Ramos (cell line): Measurements from ENCODE around the gene STK25.

Experiments used
- in situ Hi-C: fragments of 300-500 bp; cut with MboI; formaldehyde crosslinking; loops from one replicate; pipeline ENCODE4 v1.14.3; 2022; ENCODE audit warnings: low sequenced_read_pairs; ENCODE audit not compliant: unreplicated experiment

Gene STK25

DNA sequence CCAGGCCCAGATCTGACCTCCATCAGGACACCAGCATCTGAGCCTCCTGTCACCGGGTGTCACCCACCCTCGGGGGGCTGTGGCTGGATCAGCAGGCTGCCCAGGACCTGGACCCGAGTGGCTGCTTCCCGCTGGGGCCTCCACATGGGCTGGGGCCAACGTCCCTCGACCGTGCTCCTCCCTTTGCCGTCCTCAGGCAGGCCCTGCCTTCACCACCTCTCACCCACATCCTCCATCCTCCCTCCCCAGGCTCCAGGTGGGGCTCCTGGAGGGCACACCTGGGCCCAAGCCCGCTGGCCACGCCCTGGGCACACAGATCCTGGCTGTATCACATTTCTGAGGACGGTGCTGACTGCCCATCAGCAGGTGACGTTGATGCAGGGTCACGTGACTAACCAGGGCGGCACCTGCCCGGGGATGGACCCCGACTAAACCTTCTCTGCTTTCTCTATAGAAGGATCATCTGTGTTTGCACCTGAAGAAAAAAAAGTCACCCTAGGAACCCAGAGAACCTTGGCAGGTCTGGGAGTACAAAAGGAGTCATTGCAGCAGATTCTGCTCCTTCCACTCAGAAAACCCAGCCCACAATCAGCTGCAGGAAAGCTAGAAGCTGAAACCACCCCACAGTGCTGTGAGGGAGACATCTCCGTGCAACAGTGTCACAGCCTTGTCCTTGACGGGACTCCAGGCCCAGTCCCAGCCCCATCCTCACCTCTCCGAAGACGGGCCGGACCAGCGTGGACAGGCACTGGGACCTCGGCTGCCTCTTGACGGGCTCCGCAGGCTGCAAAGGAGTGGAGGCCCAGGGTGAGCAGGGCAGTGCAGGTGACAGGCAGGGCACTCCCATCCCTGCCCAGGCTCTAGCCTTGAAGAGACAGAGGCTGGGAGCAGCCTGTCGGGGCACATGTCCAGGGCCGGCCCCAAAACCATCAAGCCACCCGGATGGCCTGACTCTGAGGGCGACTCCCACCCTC lies 11.2 kb downstream of the STK25 start:
- in situ Hi-C loops: no loop called here

DNA sequence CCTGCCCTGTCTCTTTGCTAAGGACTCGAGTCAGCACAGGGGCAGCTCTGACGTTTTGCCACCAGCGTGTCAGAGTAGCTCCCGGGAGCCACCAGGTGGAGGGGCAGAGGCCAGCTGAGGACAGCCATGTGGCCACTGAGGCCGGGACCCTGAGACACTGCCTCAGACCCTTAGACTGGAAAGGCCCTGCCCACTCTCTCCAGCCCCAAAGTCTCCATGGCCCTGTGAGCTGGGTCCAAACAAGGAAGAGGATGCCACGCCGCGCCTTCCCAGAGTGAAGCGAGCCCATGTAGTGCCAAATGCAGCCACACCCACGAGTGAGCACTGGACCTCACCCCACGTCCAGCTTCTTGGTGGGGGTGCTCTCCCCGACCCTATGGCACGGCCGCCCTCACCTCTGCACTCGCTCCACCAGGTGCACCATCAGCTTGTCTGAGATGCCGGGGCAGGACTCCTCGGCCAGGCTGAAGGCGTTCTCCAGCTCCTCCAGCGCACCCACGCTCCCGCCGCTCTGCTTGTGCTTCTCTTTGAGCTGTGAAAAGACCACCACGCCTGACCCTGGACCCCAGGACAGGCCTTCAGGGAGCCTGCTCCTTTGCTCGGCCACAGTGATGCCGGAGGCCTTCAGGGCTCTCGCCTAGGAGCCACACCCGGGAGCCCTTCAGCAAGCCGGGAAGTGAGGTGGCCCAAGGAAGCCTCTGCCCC lies 12.2 kb downstream of the STK25 start:
- in situ Hi-C loops: no loop called here

DNA sequence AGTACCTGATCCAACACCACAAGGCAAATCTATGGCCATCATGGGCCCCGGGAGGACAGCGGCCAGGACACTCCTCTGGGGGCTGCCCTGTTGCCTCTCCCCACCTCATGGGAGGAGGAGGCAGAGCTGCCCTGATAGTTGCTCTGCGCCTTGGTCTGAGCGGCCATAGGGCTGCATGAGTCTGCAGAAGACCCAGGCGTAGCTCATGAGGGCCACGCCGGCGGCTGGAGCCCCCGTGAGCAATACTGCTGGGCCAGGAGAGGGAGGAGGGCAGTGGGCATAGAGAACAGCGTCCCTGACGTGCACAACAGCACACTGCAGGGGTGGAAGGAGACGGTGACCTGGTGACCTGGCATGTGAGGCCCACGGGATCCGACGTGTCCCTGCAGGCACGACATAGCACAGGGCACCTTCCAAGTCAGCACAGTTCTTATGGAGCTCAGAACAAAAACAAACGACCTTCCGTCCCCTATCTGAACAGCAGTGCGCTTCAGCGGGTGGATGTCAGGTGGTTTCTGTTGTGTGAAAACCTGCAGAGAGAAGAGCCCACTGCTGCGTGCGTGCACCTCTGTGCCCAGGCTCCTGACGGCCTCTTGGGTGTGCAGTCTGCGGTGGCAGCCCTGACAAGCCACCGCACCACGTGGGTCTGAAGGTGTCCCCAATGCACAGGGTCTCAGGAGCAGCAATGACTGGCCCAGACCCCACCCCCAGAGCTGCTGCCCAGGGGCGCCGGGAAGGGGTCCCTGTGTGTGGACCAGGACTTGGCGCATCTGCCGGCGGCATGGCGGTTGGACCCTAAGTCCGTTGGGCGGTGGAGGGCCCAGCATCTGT lies 13.0 kb downstream of the STK25 start:
- in situ Hi-C loops: no loop called here

DNA sequence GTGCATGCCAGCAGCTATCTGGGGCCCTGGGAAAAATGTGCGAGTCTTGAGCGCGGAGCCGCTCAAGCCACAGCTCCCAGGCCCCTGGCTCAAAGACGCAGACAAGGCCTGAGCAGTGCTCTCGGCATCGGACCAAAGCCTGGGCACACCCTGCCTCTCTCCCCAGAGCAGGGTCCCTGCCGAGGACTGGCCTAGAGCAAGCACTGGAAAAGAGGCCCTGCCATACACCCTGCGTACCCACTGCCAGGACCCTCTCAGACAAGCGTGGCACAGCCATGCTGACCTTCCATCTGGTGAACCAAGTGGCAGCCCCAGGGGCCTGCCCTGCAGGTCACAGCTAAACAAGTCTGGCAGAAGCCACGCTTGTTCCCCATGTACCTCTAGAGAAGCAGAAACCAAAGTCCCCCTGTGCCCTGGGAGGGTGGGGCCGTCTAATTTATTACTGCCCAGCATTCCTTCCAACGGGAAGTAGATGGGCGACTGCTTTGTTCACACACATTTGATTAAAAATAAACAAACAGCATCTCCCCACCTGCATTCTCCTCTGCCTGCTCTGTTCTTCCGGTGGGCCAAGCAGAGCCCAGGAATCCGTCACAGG lies 14.0 kb downstream of the STK25 start:
- in situ Hi-C loops: no loop called here

DNA sequence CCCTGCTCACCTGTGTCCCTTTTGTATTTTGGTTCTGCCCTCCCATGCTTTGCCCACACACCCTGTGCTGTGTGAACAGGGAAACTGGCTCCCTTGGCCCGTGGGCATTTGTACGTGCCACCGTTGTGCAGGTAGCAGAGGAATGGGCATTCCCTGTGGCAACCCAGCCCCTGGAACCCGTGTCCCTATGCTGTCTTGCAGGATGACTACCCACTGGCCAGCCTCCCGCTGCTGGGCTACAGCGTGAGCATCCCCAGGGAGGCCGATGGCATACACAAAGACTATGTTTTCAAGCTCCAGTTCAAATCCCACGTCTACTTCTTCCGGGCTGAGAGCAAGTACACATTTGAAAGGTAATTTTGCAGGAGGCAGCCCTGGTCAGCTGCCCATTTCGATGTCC lies 15.3 kb downstream of the STK25 start:
- in situ Hi-C loops: no loop called here

DNA sequence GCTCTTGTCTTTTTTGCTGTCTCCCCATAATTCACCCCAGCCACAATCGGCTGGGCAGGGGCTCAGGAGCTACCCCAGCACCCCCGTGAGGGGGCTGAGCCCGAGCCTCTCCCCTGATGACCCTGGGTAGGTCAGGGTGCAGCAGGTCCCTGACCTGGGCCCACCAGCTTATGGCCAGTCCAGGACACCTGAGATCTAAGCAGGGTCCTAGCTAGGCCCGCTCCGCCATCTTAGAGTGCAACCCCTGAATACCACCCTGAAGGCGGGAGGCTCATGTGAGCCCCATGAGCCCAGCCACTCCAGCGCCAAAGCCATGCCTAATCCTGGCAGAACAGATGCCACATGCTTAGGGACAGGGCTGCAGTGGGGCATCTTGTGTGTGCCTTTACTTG lies 16.2 kb downstream of the STK25 start:
- in situ Hi-C loops: no loop called here

DNA sequence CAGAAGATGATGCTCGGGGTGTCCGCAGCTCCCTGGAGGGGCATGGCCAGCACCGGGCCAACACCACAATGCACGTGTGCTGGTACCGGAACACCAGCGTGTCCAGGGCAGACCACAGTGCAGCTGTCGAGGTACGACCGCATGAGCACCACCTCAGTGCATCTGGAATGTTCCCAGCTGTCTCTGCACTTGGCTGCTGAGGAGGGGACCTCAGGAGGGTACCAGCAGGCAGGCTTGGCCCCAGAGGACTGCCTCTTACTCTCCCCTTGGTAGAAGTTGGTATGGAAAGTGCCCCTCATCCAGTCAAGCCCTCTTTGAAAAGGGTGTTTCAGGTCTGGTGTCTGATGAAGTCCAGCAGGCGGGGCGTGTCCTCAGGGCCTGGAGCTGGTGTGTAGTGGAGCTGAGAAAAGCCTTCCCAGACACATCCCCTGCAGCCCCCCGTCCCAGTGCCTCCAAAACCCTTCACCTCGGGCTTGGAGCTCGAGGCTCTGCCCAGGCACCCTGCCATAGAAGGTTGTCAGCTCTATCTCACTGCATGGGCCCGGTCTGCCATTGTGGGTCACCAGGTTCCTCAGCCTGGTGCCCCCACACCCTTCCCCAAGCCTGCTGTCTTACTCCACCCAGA lies 16.7 kb downstream of the STK25 start:
- in situ Hi-C loops: no loop called here

DNA sequence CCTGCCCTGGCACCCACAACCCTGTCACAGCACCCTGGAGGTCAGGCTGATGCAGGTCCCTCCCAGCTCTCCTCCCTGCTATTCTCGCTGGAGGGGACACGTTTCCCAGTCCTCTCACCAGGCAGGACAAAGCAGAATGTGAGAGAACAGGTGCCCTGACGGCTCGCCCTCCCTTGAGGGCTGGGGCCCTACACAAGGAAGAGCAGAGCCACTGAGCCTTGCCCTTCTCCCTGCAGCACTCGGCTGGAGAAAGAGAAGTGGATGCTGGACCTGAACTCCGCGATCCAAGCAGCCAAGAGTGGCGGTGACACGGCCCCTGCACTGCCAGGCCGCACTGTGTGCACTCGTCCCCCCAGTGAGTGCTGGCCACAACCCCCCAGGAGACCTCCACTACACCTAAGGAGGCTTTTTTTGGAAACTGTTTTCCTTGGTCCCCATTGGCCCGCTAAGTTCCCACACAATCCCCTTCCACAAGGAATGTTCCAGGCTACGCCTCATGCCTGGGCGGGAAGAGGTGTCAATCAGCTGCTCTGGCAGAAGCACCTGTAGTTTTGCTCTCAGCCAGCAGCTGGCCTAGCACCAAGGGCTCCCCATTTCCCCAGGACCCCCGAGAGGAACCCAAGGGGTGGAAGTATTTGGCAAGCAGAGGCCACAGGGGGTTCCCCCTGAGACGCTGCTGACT lies 17.4 kb downstream of the STK25 start:
- in situ Hi-C loops: no loop called here

DNA sequence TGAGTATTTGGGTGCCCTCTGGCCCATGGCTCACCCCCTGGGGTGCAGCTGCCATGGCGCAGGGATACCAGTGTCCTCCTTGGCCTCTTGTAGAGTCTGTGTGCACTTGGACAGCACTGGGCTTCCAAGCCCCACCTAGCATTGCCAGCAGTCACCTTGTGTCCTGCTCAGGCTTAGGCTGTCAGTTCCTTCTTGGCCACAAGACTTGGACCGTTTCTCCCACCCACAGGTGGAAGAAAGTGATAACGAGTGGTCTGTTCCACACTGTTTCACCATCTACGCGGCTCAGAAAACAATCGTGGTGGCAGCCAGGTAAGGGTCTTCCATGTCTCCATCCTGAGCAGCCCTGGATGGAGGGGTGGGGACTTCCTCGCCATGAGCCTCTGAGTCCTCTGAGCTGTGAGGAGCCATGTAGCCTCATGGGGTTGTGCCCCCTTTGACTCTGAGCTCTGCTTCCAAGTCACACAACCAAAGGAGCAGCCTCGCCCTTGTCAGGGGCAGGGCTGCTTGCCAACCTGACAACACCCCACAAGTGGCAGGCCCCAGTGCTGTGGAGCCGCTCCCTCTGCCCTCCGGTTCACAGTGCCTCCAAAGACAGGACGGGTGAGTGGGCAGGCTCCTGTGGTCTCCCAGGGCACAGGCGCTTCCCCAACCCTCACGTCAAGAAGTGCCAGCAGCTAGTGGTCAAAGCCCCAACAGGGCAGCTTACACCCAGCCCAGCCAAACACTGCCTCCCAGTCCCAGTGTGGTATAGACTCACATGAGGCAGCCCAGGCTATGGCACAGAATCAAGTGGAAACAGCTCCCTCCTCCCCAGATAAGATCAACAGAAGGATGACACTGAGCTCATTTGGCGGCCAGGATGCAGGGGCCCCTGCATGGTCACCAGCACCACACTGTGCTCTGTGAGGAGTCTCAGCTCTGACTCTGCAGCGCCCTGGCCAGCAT lies 18.4 kb downstream of the STK25 start:
- in situ Hi-C loops: no loop called here

DNA sequence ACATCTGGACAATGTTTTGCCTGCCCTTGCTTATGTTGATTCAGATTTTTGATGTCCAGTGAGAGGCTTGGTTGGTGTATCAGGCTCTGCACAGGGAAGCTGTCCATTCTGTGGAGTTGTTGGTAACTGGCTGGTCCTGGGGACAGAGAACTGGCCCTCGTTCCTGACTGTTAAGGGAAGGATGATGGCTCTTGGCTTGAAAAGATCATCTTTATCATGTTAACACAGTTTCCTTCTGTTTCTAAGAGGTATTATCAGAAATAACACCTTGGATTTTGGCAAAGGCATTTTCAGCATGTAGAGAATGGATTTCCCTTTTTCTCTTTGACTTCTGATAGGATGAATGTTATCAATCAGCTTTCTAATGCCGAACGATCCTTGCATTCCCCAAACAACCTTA lies 19.3 kb downstream of the STK25 start:
- in situ Hi-C loops: no loop called here

DNA sequence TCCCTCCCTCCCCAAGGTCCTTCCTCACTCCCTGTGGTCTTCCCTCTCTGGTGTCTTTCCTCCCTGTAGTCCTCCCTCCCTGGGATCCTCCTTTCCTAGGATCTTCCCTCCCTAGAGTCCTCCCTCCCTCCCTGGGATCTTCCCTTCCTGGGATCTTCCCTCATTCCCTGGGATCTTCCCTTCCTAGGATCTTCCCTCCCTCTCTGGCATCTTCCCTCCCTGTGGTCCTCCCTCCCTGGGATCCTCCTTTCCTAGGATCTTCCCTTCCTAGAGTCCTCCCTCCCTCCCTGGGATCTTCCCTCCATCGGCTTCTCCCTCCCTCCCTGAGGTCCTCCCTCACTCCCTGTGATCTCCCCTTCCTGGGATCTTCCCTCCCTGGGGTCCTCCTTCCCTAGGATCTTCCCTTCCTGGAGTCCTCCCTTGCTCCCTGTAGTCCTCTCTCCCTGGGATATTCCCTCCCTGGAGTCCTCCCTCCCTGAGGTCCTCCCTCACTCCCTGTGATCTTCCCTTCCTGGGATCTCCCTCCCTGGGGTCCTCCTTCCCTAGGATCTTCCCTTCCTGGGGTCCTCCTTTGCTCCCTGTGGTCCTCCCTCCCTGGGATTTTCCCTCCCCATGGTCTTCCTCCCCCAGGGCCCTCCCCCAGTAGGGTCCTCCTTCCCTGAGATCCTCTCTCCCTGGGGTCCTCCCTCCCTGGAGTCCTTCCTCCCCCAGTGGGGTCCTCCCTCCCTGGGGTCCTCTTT lies 23.0 kb downstream of the STK25 start:
- in situ Hi-C loops: no loop called here

DNA sequence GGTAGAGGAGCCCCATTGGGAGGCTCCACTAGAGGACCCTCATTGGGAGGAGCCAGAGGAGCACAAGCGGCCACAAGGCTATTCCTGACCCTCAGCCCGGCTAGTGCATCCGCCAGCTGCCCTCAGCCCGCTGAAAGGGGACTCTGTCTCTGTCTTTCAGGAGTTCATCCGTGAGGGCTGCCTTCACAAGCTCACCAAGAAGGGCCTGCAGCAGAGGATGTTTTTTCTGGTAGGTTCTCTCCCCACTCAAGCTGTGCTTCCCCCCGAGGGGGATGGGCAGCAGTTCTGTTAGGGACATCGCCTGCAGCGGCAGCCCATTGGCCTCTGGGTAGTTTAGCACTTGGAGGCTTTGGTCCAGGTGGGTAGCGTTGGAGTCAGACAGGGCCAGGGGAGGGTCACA lies 25.1 kb downstream of the STK25 start:
- in situ Hi-C loops: no loop called here

DNA sequence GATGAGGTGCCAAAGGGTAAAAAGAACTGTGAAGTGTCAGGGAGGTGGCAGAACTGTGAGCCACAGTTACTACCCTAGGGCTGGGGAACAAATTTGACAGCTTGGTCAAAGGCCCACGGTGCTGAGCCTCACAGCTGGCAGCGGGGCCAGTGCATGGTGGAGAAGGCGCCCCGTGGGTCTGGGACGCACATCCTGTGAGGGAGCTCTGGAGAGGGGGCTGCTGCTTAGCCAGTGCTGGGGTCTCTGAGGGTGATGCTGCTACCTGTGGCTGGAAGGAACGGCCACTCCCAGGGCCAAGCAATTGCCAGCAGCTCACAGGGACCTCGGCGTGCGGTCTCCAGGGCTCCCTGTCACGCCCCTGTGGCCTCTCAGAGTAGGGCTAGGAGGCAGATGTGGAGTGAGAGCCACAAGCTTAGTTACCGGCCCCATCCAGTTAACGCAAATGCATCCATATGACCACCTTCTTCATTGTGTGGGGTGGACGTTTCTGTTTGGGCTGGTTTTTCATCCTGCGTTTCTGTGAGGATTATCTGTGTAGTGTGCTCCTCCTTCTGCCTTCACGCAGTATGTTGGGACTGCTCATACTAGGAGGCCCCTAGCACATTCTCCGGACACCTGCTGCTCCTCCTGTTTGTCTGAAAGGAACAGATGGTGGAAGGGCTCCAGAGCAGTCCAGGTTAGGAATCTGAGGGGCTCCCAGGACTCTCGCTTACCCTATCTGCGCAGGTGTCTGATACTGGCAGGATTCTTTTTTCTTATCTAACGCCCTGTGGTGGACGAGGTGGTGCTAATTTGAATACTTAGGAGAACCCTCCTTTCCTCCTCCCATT lies 26.0 kb downstream of the STK25 start:
- in situ Hi-C loops: no loop called here

DNA sequence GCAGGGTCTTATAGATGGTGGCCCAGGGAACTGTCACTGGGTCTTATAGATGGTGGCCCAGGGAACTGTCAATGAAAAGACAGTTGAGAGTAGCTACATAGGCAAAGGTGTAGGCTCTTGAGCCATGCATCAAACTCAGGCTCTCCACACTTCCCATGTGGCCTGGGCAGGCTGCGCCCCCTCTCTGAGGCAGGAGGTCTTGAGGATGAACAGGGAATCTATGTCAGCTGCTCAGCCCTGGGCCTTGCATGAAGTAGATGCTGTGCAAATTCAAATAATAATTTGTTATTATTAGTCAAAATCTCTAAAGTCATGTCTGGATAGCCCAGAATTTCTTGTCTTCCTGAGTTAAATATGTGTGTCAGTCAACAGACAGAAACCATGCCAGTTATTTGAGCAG lies 26.7 kb downstream of the STK25 start:
- in situ Hi-C loops: no loop called here

DNA sequence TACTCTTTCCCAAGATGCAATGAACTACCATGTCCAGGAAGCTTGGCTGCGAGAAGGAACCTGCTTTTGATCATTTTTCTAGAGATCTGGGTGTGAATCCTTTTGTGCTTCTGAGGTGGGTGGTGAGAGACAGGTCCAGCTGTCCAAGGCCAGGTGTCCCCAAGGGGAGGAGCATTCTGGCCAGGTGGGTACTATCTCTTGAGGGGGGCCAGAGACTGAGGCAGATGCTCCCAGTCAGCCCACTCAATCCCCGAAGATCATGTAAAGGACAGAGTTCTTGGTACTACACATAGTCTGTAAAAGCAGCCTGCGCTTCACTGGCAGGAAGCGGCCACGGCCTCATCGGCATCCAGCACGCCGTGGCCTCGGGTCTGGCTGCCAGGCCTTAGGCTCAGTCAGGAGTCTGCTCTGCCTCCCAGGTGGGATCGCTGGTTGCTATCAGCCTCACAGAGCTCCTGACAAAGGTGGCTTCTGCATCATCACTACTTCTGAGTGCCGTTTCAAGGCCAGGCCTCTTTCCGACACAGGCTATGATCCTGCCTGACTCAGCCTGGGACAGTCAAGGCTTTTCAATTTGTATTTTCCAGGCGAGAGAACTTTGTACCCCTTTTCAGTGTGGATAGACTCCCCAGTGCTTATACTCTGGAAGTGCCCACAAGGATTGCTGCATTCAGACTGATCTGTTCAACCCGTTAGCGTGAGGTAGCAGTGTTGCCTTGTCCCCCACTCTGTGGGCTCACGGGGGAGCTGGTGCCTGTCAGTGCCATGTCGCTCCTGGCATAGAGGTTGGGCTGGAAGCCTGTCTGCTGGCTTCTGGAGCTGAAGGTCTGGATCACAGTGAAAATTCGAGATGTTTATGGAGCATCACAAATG lies 29.1 kb downstream of the STK25 start:
- in situ Hi-C loops: no loop called here

DNA sequence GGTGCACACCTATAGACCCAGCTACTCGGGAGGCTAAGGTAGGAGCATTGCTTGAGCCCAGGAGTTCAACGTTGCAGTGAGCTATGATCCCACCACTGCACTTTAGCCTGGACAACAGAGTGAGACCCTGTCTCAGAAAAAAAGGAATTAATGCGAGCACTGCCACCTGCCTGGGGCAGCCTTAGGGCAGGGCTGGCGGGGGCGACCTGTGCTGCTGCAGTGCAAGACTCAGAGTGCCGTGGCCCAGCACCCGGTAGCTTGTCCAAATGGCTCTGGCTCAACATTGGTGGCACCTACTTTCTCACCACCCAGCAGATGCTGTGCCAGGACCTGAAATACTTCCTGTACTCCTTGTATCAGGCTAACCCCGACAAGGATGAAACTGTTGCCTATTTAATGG lies 30.2 kb downstream of the STK25 start:
- in situ Hi-C loops: no loop called here
